HK-2 (cell line): ENCODE results near the gene RLF.

Source experiments
- DNase-seq: peaks from one replicate; pipeline ENCODE4 v3.0.0-alpha.2; 2018; ENCODE audit not compliant: unreplicated experiment

Gene RLF

GRCh38 chr1:40270152-40270834 lies 109.1 kb downstream of the RLF start:
- no peak for DNase-seq

GRCh38 chr1:40272653-40273213 lies 111.5 kb downstream of the RLF start:
- DNase-seq, result no peak

- no peak for DNase-seq
Measured at GRCh38 chr1:40273547-40274166, 112.5 kb downstream of the RLF start.

- DNase-seq, result no peak
Measured at GRCh38 chr1:40274331-40274730, 113.1 kb downstream of the RLF start.

- no peak for DNase-seq
Measured at GRCh38 chr1:40276122-40276521, 114.9 kb downstream of the RLF start.

GRCh38 chr1:40281853-40282252 lies 120.7 kb downstream of the RLF start:
- no peak for DNase-seq
